HepG2 (cell line): ENCODE results near the gene GLI3. TPM values are rescaled to one million over a fixed set of nuclear protein-coding genes. Genes with fewer than 3 reads are reported as not detected.
A peak's percentile ranks its signal among the peaks of the same experiment; 100 is the strongest.

ENCODE experiments used
- CHD4 ChIP-seq: fragments of 200-600 bp; sonication (generic); IDR thresholded peaks from 2 replicates; pipeline ENCODE4 v1.7.0; 2017; ENCODE audit warnings: mild to moderate bottlenecking, low read length, borderline replicate concordance
- DNMT1 ChIP-seq: sonication (generic); formaldehyde crosslinking; IDR thresholded peaks from 2 replicates; pipeline ENCODE4 v1.5.1; 2020; ENCODE audit warnings: mild to moderate bottlenecking, missing genetic modification reagents
- FOXO4 ChIP-seq: sonication (generic); formaldehyde crosslinking; conservative IDR thresholded peaks from 2 replicates; pipeline ENCODE4 v1.8.1; 2023; ENCODE audit warnings: missing genetic modification reagents
- GLI4 ChIP-seq: sonication (generic); formaldehyde crosslinking; IDR thresholded peaks from 2 replicates; pipeline ENCODE4 v1.5.1; 2020; ENCODE audit warnings: missing genetic modification reagents, mild to moderate bottlenecking, moderate library complexity, borderline replicate concordance
- GPBP1L1 ChIP-seq: sonication (generic); formaldehyde crosslinking; IDR thresholded peaks from 2 replicates; pipeline ENCODE4 v1.5.0; 2020; ENCODE audit warnings: mild to moderate bottlenecking, missing genetic modification reagents
- HNRNPLL ChIP-seq: fragments of 200-400 bp; formaldehyde crosslinking; IDR thresholded peaks from 2 replicates; pipeline ENCODE4 v1.6.1; 2017; ENCODE audit warnings: mild to moderate bottlenecking, low read depth, low read length; ENCODE audit not compliant: poor library complexity, severe bottlenecking
- HOXA9 ChIP-seq: sonication (generic); formaldehyde crosslinking; IDR thresholded peaks from 2 replicates; pipeline ENCODE4 v1.8.1; 2022; ENCODE audit warnings: missing genetic modification reagents, mild to moderate bottlenecking, moderate library complexity, borderline replicate concordance
- KAT2B ChIP-seq: fragments of 150-350 bp; IDR thresholded peaks from 2 replicates; pipeline ENCODE4 v1.6.1; 2014; ENCODE audit warnings: low read depth, low read length, borderline replicate concordance
- LCORL ChIP-seq, 2 experiments: fragments of 450-650 bp in 1 of 2; sonication (generic) in 1 of 2; formaldehyde crosslinking in 1 of 2; IDR thresholded peaks; 2 replicates each; pipeline versions ENCODE4 v1.5.0 to v1.6.1; 2017 to 2020; ENCODE audit warnings: antibody characterized with exemption in 1 of 2, missing genetic modification reagents in 1 of 2
- MIXL1 ChIP-seq: IDR thresholded peaks from 2 replicates; pipeline ENCODE4 v1.6.1; 2016
- MTA3 ChIP-seq: sonication (generic); formaldehyde crosslinking; IDR thresholded peaks from 2 replicates; pipeline ENCODE4 v1.4.0; 2020; ENCODE audit warnings: missing genetic modification reagents
- NFIC ChIP-seq: IDR thresholded peaks from 2 replicates; pipeline ENCODE4 v1.6.1; 2012; ENCODE audit warnings: mild to moderate bottlenecking, low read length, inconsistent platforms
- POGZ ChIP-seq: sonication (generic); formaldehyde crosslinking; IDR thresholded peaks from 2 replicates; pipeline ENCODE4 v1.4.0; 2020; ENCODE audit warnings: mild to moderate bottlenecking, missing genetic modification reagents
- SMAD9 ChIP-seq: sonication (generic); formaldehyde crosslinking; IDR thresholded peaks from 2 replicates; pipeline ENCODE4 v1.5.1; 2020; ENCODE audit warnings: mild to moderate bottlenecking, missing genetic modification reagents
- ZBTB49 ChIP-seq: sonication (generic); formaldehyde crosslinking; IDR thresholded peaks from 2 replicates; pipeline ENCODE4 v1.4.0; 2020; ENCODE audit warnings: missing genetic modification reagents, borderline replicate concordance
- ZNF17 ChIP-seq: sonication (generic); formaldehyde crosslinking; IDR thresholded peaks from 2 replicates; pipeline ENCODE4 v1.5.0; 2020; ENCODE audit warnings: mild to moderate bottlenecking, missing genetic modification reagents
- ZNF224 ChIP-seq: sonication (generic); formaldehyde crosslinking; IDR thresholded peaks from 2 replicates; pipeline ENCODE4 v1.5.0; 2020; ENCODE audit warnings: mild to moderate bottlenecking, missing genetic modification reagents
- ZNF550 ChIP-seq: sonication (generic); formaldehyde crosslinking; IDR thresholded peaks from 2 replicates; pipeline ENCODE4 v1.4.0; 2020; ENCODE audit warnings: mild to moderate bottlenecking, missing genetic modification reagents, borderline replicate concordance
- ZNF609 ChIP-seq: sonication (generic); formaldehyde crosslinking; IDR thresholded peaks from 2 replicates; pipeline ENCODE4 v1.4.0; 2020; ENCODE audit warnings: mild to moderate bottlenecking, missing genetic modification reagents, borderline replicate concordance
- ZNF782 ChIP-seq: sonication (generic); formaldehyde crosslinking; IDR thresholded peaks from 2 replicates; pipeline ENCODE4 v1.4.0; 2020; ENCODE audit warnings: missing genetic modification reagents, mild to moderate bottlenecking, borderline replicate concordance
- polyA plus RNA-seq, 8 experiments: library from polyadenylated mRNA; depleted of rRNA in 3 of 8; stranded (reverse) in 7 of 8; unstranded in 1 of 8; fragments of >200 nt; fragmentation: Illumina TruSeq in 4 of 8; extraction: Trizol in 4 of 8; gene quantifications; 2 replicates each; pipeline versions ENCODE4 v1.2.1 to v1.2.3, GENCODE V29; 2011 to 2016; ENCODE audit warnings: low read depth in 4 of 8, missing spikeins in 1 of 8, mixed read lengths in 1 of 8; ENCODE audit not compliant: insufficient read depth in 1 of 8
- total RNA-seq, 5 experiments: library from RNA; depleted of rRNA; stranded (reverse); fragments of >200 nt; fragmentation: Illumina TruSeq; extraction: Trizol; gene quantifications; 2 replicates each; pipeline ENCODE4 v1.2.3, GENCODE V29; 2016; ENCODE audit warnings: low read depth in 1 of 5

GLI3 gene
- total and polyA plus RNA-seq, 2 of the 13 experiments (the other 11 are each of a cell fraction or from before 2014, with no cell fraction given) = not detected

- TF ChIP-seq ZNF609 (CRISPR knock-in tag) = peak; percentile 45
- TF ChIP-seq GPBP1L1 (CRISPR knock-in tag) = no peak
- peak; percentile 52; the same call in 1 of the 2 replicates for TF ChIP-seq NFIC
- no peak for TF ChIP-seq ZNF224 (CRISPR knock-in tag)
- TF ChIP-seq DNMT1 = no peak
- no peak for TF ChIP-seq MTA3 (CRISPR knock-in tag)
- no peak; the same call in 1 of the 2 replicates for TF ChIP-seq POGZ
- TF ChIP-seq ZNF17 (CRISPR knock-in tag) = no peak
- TF ChIP-seq CHD4 = no peak
- no peak for TF ChIP-seq HOXA9
- TF ChIP-seq KAT2B = no peak
- no peak for TF ChIP-seq LCORL (IDR thresholded peaks at IDR 0.05)
- no peak; the same call in 1 of the 2 replicates for TF ChIP-seq LCORL (CRISPR knock-in tag; IDR thresholded peaks at IDR 0.05)
- TF ChIP-seq ZNF550 (CRISPR knock-in tag) = no peak
- no peak for TF ChIP-seq GLI4 (CRISPR knock-in tag)
- 0 out of 2 replicates have a peak, but pooled peaks have one; percentile 34 for TF ChIP-seq ZNF782 (CRISPR knock-in tag)
- TF ChIP-seq HNRNPLL = no peak
- no peak for TF ChIP-seq FOXO4 (CRISPR knock-in tag)
- no peak for TF ChIP-seq SMAD9 (CRISPR knock-in tag)
- no peak for TF ChIP-seq ZBTB49
- TF ChIP-seq MIXL1 = no peak
These were observed 294.4 kb downstream of the GLI3 start (continued) for GRCh38 chr7:41942468-41943093.
